ENCODE results near the gene SHF. TPM values are rescaled to one million over a fixed set of nuclear protein-coding genes. Genes with fewer than 3 reads are reported as not detected.
"Not testable (repeated sequence)": the region's sequence is repeated elsewhere in the genome, so short reads cannot be mapped to it uniquely, and the experiment has no call there.

Gene SHF
- 2.3 and 4.4 TPM in 2 replicates for total RNA-seq (2014; rRNA removed; shearing (Covaris generic))

GRCh38 chr15:45187894-45188830 is at the start of gene SHF:
Gene SHF, minus strand, starts transcription at chr15:45187966. Its CDS starts 15 bp downstream, at chr15:45187951.
- DNase-seq (ENCODE audit: low read depth), result peak; percentile 47

- not testable (repeated sequence) for DNase-seq (ENCODE audit: low read depth)
Observed at GRCh38 chr15:45236806-45237205, 49.0 kb upstream of the SHF start.

GRCh38 chr15:45234562-45235235 is 46.9 kb upstream of the SHF start:
- no peak for DNase-seq (ENCODE audit: low read depth)

- no peak for DNase-seq (ENCODE audit: low read depth)
Observed at GRCh38 chr15:45231864-45232562, 44.2 kb upstream of the SHF start.

GRCh38 chr15:45231132-45231531 is 43.4 kb upstream of the SHF start:
- DNase-seq (ENCODE audit: low read depth), result no peak

- DNase-seq (ENCODE audit: low read depth), result no peak
Observed at GRCh38 chr15:45230245-45230965, 42.6 kb upstream of the SHF start.

GRCh38 chr15:45228931-45229330 is 41.2 kb upstream of the SHF start:
- DNase-seq (ENCODE audit: low read depth), result no peak

GRCh38 chr15:45225506-45226273 is 37.9 kb upstream of the SHF start:
- DNase-seq (ENCODE audit: low read depth), result no peak

- DNase-seq (ENCODE audit: low read depth), result no peak
Observed at GRCh38 chr15:45224621-45225217, 37.0 kb upstream of the SHF start.

GRCh38 chr15:45221967-45222366 is 34.2 kb upstream of the SHF start:
- DNase-seq (ENCODE audit: low read depth), result no peak

GRCh38 chr15:45221053-45221599 is 33.4 kb upstream of the SHF start:
- DNase-seq (ENCODE audit: low read depth), result no peak

- DNase-seq (ENCODE audit: low read depth), result no peak
Observed at GRCh38 chr15:45212493-45212892, 24.7 kb upstream of the SHF start.

GRCh38 chr15:45205192-45205591 is 17.4 kb upstream of the SHF start:
- peak; percentile 67 for DNase-seq (ENCODE audit: low read depth)

- DNase-seq (ENCODE audit: low read depth), result no peak
Observed at GRCh38 chr15:45203182-45203581, 15.4 kb upstream of the SHF start.

- DNase-seq (ENCODE audit: low read depth), result no peak
Observed at GRCh38 chr15:45201869-45202268, 14.1 kb upstream of the SHF start.

- DNase-seq (ENCODE audit: low read depth), result no peak
Observed at GRCh38 chr15:45201557-45201859, 13.7 kb upstream of the SHF start.

- DNase-seq (ENCODE audit: low read depth), result peak; percentile 78
Observed at GRCh38 chr15:45200799-45201556, 13.2 kb upstream of the SHF start.

- peak; percentile 96 for DNase-seq (ENCODE audit: low read depth)
Observed at GRCh38 chr15:45200001-45200798, 12.4 kb upstream of the SHF start.
